ENCODE measurements around the gene CCDC102B. TPM values are rescaled to one million over a fixed set of nuclear protein-coding genes. Genes with fewer than 3 reads are reported as not detected.

Gene CCDC102B
- total RNA-seq, 1 experiment from 2014 or later, result 2.1 TPM

- intact Hi-C loops (cut with micrococcal nuclease; ENCODE audit: unreplicated experiment), result no loop called here
- no peak for DNase-seq
- CTCF ChIA-PET, result no interaction called here
- H3K4me1 Mint-ChIP-seq (ENCODE audit: low read depth, unreplicated experiment), result no peaks in the 10 kb centered on the region
- no peaks in the 10 kb centered on the region for H3K9me3 Mint-ChIP-seq (ENCODE audit: low read depth, unreplicated experiment)
- TF ChIP-seq CTCF (IDR thresholded peaks at IDR 0.05; ENCODE audit: unreplicated experiment), result no peak
- BruUV-seq (replicated peaks), result no TSS peak
- H3K4me3 Mint-ChIP-seq (ENCODE audit: low read depth, unreplicated experiment), result no peak overlapping the region
- H3K27me3 Mint-ChIP-seq (ENCODE audit: unreplicated experiment), result no peaks in the 10 kb centered on the region
- H3K27ac Mint-ChIP-seq (ENCODE audit: unreplicated experiment), result no peak overlapping the region
- H3K36me3 Mint-ChIP-seq (ENCODE audit: insufficient read depth, unreplicated experiment), result no peaks in the 10 kb centered on the region
Observed at GRCh38 chr18:68972176-68972575, 174.3 kb downstream of the CCDC102B start.

GRCh38 chr18:68979737-68980136, 181.9 kb downstream of the CCDC102B start:
- Mint-ChIP-seq H3K36me3 (ENCODE audit: insufficient read depth, unreplicated experiment) (no peaks in the 10 kb centered on the region), H3K27me3 (ENCODE audit: unreplicated experiment) (no peaks in the 10 kb centered on the region), H3K9me3 (ENCODE audit: low read depth, unreplicated experiment) (no peaks in the 10 kb centered on the region), H3K4me3 (ENCODE audit: low read depth, unreplicated experiment) (no peak overlapping the region), H3K4me1 (ENCODE audit: low read depth, unreplicated experiment) (no peaks in the 10 kb centered on the region), H3K27ac (ENCODE audit: unreplicated experiment) (no peak overlapping the region)
- no TSS peak for BruUV-seq (replicated peaks)
- intact Hi-C loops (cut with micrococcal nuclease; ENCODE audit: unreplicated experiment), result no loop called here
- TF ChIP-seq CTCF (IDR thresholded peaks at IDR 0.05; ENCODE audit: unreplicated experiment), result no peak
- CTCF ChIA-PET, result no interaction called here
- no peak for DNase-seq

- intact Hi-C loops (cut with micrococcal nuclease; ENCODE audit: unreplicated experiment), result no loop called here
Observed at GRCh38 chr18:68983126-68983525, 185.2 kb downstream of the CCDC102B start.

GRCh38 chr18:68984342-68984741, 186.5 kb downstream of the CCDC102B start:
- Mint-ChIP-seq H3K4me3 (ENCODE audit: low read depth, unreplicated experiment) (no peak overlapping the region), H3K27ac (ENCODE audit: unreplicated experiment) (no peak overlapping the region), H3K4me1 (ENCODE audit: low read depth, unreplicated experiment) (no peaks in the 10 kb centered on the region), H3K36me3 (ENCODE audit: insufficient read depth, unreplicated experiment) (no peaks in the 10 kb centered on the region), H3K9me3 (ENCODE audit: low read depth, unreplicated experiment) (no peaks in the 10 kb centered on the region), H3K27me3 (ENCODE audit: unreplicated experiment) (no peaks in the 10 kb centered on the region)
- BruUV-seq (replicated peaks), result no TSS peak
- intact Hi-C loops (cut with micrococcal nuclease; ENCODE audit: unreplicated experiment), result no loop called here
- no peak for DNase-seq
- TF ChIP-seq CTCF (IDR thresholded peaks at IDR 0.05; ENCODE audit: unreplicated experiment), result no peak
- CTCF ChIA-PET, result no interaction called here

More at GRCh38 chr18:68983126-68983525, 185.2 kb downstream of the CCDC102B start:
- H3K4me1 Mint-ChIP-seq (ENCODE audit: low read depth, unreplicated experiment), result no peaks in the 10 kb centered on the region
- H3K9me3 Mint-ChIP-seq (ENCODE audit: low read depth, unreplicated experiment), result no peaks in the 10 kb centered on the region
- TF ChIP-seq CTCF (IDR thresholded peaks at IDR 0.05; ENCODE audit: unreplicated experiment), result no peak
- BruUV-seq (replicated peaks), result no TSS peak
- no peak for DNase-seq
- CTCF ChIA-PET, result no interaction called here
- no peak overlapping the region for H3K4me3 Mint-ChIP-seq (ENCODE audit: low read depth, unreplicated experiment)
- no peaks in the 10 kb centered on the region for H3K36me3 Mint-ChIP-seq (ENCODE audit: insufficient read depth, unreplicated experiment)
- H3K27ac Mint-ChIP-seq (ENCODE audit: unreplicated experiment), result no peak overlapping the region
- no peaks in the 10 kb centered on the region for H3K27me3 Mint-ChIP-seq (ENCODE audit: unreplicated experiment)

Data from Calu3 (cell line).